Epithelial cell of alveolus of lung (primary cell): ENCODE results near the gene SERF1B. TPM values are rescaled to one million over a fixed set of nuclear protein-coding genes. Genes with fewer than 3 reads are reported as not detected.

ENCODE experiments used
- total RNA-seq: library from RNA; depleted of rRNA; stranded (reverse); fragments of >200 nt; gene quantifications from 2 replicates; pipeline ENCODE4 v1.2.1, GENCODE V29; 2015

The SERF1B gene
- total RNA-seq = 13.3 and 21.6 TPM in 2 replicates

GRCh38 chr5:70025106-70025844, at the start of gene SERF1B:
SERF1B (plus strand) TSS chr5:70025251; CDS start chr5:70025452, 201 bp downstream.

Other genes starting within 250 kb of the SERF1B start
- gene SMN2, start 24.4 kb downstream of the SERF1B start, total RNA-seq = 21.3 and 51.7 TPM in 2 replicates